GM23338 (cell line): ENCODE results near the gene UQCRFS1.

Source experiments
- CTCF ChIP-seq, 2 experiments: fragments of 200-600 bp in 1 of 2; sonication (generic) in 1 of 2; conservative IDR thresholded peaks; 2 replicates each; pipeline versions ENCODE4 v1.5.1 to v1.6.1; 2016 to 2017; ENCODE audit warnings: antibody characterized with exemption in 2 of 2, low read depth in 2 of 2, mild to moderate bottlenecking in 2 of 2, moderate library complexity in 1 of 2
- POLR2AphosphoS5 ChIP-seq: IDR thresholded peaks from 2 replicates; pipeline ENCODE4 v1.6.1; 2016; ENCODE audit warnings: antibody characterized with exemption, low read depth
- ZNF114 ChIP-seq: fragments of 250-450 bp; sonication (Bioruptor Pico); IDR thresholded peaks from 2 replicates; pipeline ENCODE4 v1.5.0; 2020; ENCODE audit warnings: mild to moderate bottlenecking, moderate library complexity

GRCh38 chr19:29176981-29177754 lies 35.8 kb downstream of the UQCRFS1 start:
- TF ChIP-seq CTCF (conservative IDR thresholded peaks at IDR 0.05; ENCODE audit: low read depth in 2 of 2) (no peak), POLR2AphosphoS5 (no peak), ZNF114 (CRISPR knock-in tag) (no peak)
